Measurements from ENCODE around the gene CRTAP.

DNA sequence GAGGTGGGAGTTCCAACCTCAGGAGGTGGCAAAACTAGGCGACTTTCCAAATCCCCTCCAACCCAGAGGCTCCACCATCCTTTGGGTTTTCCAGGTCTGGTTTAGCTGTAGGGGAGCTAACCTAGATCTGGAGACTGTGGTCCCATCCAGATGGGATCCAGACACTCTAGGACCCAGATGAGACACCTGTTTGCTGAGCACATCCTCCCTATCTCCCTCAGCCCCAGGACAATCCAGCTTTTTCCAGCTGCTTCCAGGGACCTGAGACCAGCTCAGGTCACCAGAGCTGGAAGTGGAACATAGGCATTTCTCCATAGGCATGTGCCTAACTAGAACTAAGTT lies 18.2 kb downstream of the CRTAP start:
- TF ChIP-seq, protein P1, sequence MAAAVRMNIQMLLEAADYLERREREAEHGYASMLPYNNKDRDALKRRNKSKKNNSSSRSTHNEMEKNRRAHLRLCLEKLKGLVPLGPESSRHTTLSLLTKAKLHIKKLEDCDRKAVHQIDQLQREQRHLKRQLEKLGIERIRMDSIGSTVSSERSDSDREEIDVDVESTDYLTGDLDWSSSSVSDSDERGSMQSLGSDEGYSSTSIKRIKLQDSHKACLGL (CRISPR knock-in tag; IDR thresholded peaks at IDR 0.05) = no peak
- TF ChIP-seq FOXA1 (IDR thresholded peaks at IDR 0.05) (no peak), FOXA1 (CRISPR knock-in tag; IDR thresholded peaks at IDR 0.05) (no peak), ARID2 (CRISPR knock-in tag; IDR thresholded peaks at IDR 0.05; ENCODE audit: borderline replicate concordance) (no peak), CHD4 (IDR thresholded peaks at IDR 0.05; ENCODE audit: borderline replicate concordance, low read length) (no peak), ARNT (IDR thresholded peaks at IDR 0.05) (no peak), EP300 (IDR thresholded peaks at IDR 0.05; ENCODE audit: low read depth in 2 of 2, low read length in 2 of 2) (no peak), EP300 (CRISPR knock-in tag; IDR thresholded peaks at IDR 0.05; ENCODE audit: borderline replicate concordance) (no peak), PHF8 (CRISPR knock-in tag; IDR thresholded peaks at IDR 0.05) (no peak), ATF7 (IDR thresholded peaks at IDR 0.05) (no peak), ATF7 (CRISPR knock-in tag; IDR thresholded peaks at IDR 0.05) (no peak), RAD51 (IDR thresholded peaks at IDR 0.05; ENCODE audit: borderline replicate concordance) (no peak)
- TF ChIP-seq, protein P2, sequence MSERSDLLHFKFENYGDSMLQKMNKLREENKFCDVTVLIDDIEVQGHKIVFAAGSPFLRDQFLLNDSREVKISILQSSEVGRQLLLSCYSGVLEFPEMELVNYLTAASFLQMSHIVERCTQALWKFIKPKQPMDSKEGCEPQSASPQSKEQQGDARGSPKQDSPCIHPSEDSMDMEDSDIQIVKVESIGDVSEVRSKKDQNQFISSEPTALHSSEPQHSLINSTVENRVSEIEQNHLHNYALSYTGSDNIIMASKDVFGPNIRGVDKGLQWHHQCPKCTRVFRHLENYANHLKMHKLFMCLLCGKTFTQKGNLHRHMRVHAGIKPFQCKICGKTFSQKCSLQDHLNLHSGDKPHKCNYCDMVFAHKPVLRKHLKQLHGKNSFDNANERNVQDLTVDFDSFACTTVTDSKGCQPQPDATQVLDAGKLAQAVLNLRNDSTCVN (CRISPR knock-in tag; IDR thresholded peaks at IDR 0.05; ENCODE audit: borderline replicate concordance) = no peak

Measured in HepG2 (cell line).